Transverse colon (tissue), 4 donors: ENCODE measurements around the gene LRRC4B. TPM values are rescaled to one million over a fixed set of nuclear protein-coding genes. Genes with fewer than 3 reads are reported as not detected.
"Not testable (repeated sequence)": the region's sequence is repeated elsewhere in the genome, so short reads cannot be mapped to it uniquely, and the experiment has no call there.

Experiments used
- DNase-seq: peaks from one replicate; pipeline ENCODE4 v3.0.0-alpha.2; 2019
- H3K27ac ChIP-seq, 4 donors: fragments of 200-600 bp; sonication (generic); 2 replicates each; pipeline ENCODE4 v1.5.1; 2016 to 2018; ENCODE audit warnings: inconsistent platforms in 4 of 4
- H3K27me3 ChIP-seq: fragments of 200-600 bp; sonication (generic); 2 replicates; pipeline ENCODE4 v1.5.1; 2017; ENCODE audit warnings: inconsistent platforms
- H3K36me3 ChIP-seq, 4 donors: fragments of 200-600 bp; sonication (generic); 2 replicates each; pipeline ENCODE4 v1.5.1; 2017 to 2019; ENCODE audit warnings: inconsistent platforms in 4 of 4
- H3K4me1 ChIP-seq, 4 donors: fragments of 200-600 bp; sonication (generic); 2 replicates each; pipeline ENCODE4 v1.5.1; 2017 to 2020; ENCODE audit warnings: inconsistent platforms in 4 of 4
- H3K4me3 ChIP-seq, 4 donors: fragments of 200-600 bp; sonication (generic); 1 replicate in 1 of 4; 2 replicates in 3 of 4; pipeline versions ENCODE4 v1.5.1 to v1.6.1; 2017 to 2019; ENCODE audit warnings: inconsistent platforms in 4 of 4
- H3K9me3 ChIP-seq, 2 donors: fragments of 200-600 bp; sonication (generic); 2 replicates each; pipeline ENCODE4 v1.5.1; 2017 to 2019; ENCODE audit warnings: inconsistent platforms in 2 of 2
- EP300 ChIP-seq: sonication (generic); formaldehyde crosslinking; IDR thresholded peaks from one replicate; pipeline ENCODE4 v1.6.1; 2017; ENCODE audit warnings: antibody characterized with exemption, low read depth
- POLR2A ChIP-seq: fragments of 450-650 bp; IDR thresholded peaks from one replicate; pipeline ENCODE4 v1.6.1; 2016; ENCODE audit warnings: antibody characterized with exemption, mild to moderate bottlenecking, moderate library complexity
- POLR2AphosphoS5 ChIP-seq, 3 donors: sonication (generic); formaldehyde crosslinking; IDR thresholded peaks; one replicate each; pipeline ENCODE4 v1.6.1; 2016; ENCODE audit warnings: antibody characterized with exemption in 3 of 3
- WGBS, 2 donors: methylation state at CpG; one replicate each; pipeline ENCODE4 v1.1.5; 2018; ENCODE audit warnings: low coverage in 1 of 2; 5-methylcytosine and 5-hydroxymethylcytosine counted together
- in situ Hi-C, 4 donors: fragments of 200-750 bp; cut with MboI; loops; one replicate each; pipeline versions ENCODE4 v1.15.0 to v1.15.1; 2017; ENCODE audit warnings: low sequenced_read_pairs in 3 of 4, low pct_ligation_motif_present in 1 of 4, low pct_unique_long_range_greater_than_20kb in 1 of 4
- intact Hi-C: fragments of 100-400 bp; cut with DNase I; formaldehyde crosslinking; loops from one replicate; pipeline ENCODE4 v1.15.1; 2023; ENCODE audit warnings: low total_unique reads
- total RNA-seq, 4 donors: library from RNA; depleted of rRNA; stranded (reverse); fragments of >200 nt; gene quantifications; one replicate each; pipeline ENCODE4 v1.1.0, GENCODE V29; 2016
- TF ChIP-seq, protein P1 (sequence below), 5 experiments: fragments of 200-600 bp in 3 of 5; fragments of 450-650 bp in 2 of 5; sonication (generic) in 3 of 5; IDR thresholded peaks; 1 replicate in 2 of 5; 2 replicates in 3 of 5; pipeline ENCODE4 v1.5.1; 2016 to 2017; ENCODE audit warnings: antibody characterized with exemption in 5 of 5, inconsistent platforms in 3 of 5, mild to moderate bottlenecking in 2 of 5, moderate library complexity in 1 of 5

The LRRC4B gene, protein sequence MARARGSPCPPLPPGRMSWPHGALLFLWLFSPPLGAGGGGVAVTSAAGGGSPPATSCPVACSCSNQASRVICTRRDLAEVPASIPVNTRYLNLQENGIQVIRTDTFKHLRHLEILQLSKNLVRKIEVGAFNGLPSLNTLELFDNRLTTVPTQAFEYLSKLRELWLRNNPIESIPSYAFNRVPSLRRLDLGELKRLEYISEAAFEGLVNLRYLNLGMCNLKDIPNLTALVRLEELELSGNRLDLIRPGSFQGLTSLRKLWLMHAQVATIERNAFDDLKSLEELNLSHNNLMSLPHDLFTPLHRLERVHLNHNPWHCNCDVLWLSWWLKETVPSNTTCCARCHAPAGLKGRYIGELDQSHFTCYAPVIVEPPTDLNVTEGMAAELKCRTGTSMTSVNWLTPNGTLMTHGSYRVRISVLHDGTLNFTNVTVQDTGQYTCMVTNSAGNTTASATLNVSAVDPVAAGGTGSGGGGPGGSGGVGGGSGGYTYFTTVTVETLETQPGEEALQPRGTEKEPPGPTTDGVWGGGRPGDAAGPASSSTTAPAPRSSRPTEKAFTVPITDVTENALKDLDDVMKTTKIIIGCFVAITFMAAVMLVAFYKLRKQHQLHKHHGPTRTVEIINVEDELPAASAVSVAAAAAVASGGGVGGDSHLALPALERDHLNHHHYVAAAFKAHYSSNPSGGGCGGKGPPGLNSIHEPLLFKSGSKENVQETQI
- total RNA-seq, result 1 to 10 TPM in 1 of 4 donors, under 1 TPM in 3; 0.37 to 1.4 (median 0.91) TPM

- H3K4me3 ChIP-seq, result peak within 1 kb of the TSS in 3 of 4 donors; percentile 19 to 34 (median 23)
- TF ChIP-seq EP300, result no peak
- no peaks in the 10 kb centered on the region for H3K36me3 ChIP-seq
- H3K27me3 ChIP-seq, result peaks cover 78% of the 10 kb centered on the region
- in situ Hi-C loops, result no loop called here
- DNase-seq, result no peak
- H3K9me3 ChIP-seq, result no peaks in the 10 kb centered on the region
- peaks cover 0 to 12% (median 0%) of the 10 kb centered on the region in 4 donors for H3K4me1 ChIP-seq
- 0 to 7% methylated on average over 1 to 36 of the region's 65 CpGs for WGBS, 2 donors
- intact Hi-C loops, result no loop called here
- H3K27ac ChIP-seq, result no peak within 1 kb of the TSS
Observed at GRCh38 chr19:50567882-50568727, at the start of gene LRRC4B. LRRC4B (minus strand) TSS chr19:50568435; CDS start chr19:50548838, 19,597 bp downstream.

- DNase-seq, H3K9me3 ChIP-seq, H3K4me3 ChIP-seq, in situ Hi-C loops, H3K27ac ChIP-seq, intact Hi-C loops, H3K27me3 ChIP-seq, H3K4me1 ChIP-seq, H3K36me3 ChIP-seq: not testable (repeated sequence)
- 78% methylated on average over 11 of the region's 11 CpGs; no CpG with 5 or more reads in 1 of the 2 donors for WGBS, 2 donors
Observed at GRCh38 chr19:50612504-50613404, 44.5 kb upstream of the LRRC4B start.

GRCh38 chr19:50607874-50608785 lies 39.9 kb upstream of the LRRC4B start:
- Histone ChIP-seq H3K4me1 (peaks cover 0 to 2% (median 0%) of the 10 kb centered on the region in 4 donors), H3K9me3 (no peaks in the 10 kb centered on the region), H3K27me3 (peaks cover 15% of the 10 kb centered on the region), H3K36me3 (no peaks in the 10 kb centered on the region), H3K27ac (no peak overlapping the region), H3K4me3 (no peak overlapping the region)
- DNase-seq, result peak; percentile 37
- 38% methylated on average over 56 of the region's 56 CpGs; no CpG with 5 or more reads in 1 of the 2 donors for WGBS, 2 donors
- intact Hi-C loops, result no loop called here
- no peak for TF ChIP-seq POLR2AphosphoS5 (IDR thresholded peaks at IDR 0.05)
- TF ChIP-seq, protein P1, sequence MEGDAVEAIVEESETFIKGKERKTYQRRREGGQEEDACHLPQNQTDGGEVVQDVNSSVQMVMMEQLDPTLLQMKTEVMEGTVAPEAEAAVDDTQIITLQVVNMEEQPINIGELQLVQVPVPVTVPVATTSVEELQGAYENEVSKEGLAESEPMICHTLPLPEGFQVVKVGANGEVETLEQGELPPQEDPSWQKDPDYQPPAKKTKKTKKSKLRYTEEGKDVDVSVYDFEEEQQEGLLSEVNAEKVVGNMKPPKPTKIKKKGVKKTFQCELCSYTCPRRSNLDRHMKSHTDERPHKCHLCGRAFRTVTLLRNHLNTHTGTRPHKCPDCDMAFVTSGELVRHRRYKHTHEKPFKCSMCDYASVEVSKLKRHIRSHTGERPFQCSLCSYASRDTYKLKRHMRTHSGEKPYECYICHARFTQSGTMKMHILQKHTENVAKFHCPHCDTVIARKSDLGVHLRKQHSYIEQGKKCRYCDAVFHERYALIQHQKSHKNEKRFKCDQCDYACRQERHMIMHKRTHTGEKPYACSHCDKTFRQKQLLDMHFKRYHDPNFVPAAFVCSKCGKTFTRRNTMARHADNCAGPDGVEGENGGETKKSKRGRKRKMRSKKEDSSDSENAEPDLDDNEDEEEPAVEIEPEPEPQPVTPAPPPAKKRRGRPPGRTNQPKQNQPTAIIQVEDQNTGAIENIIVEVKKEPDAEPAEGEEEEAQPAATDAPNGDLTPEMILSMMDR (IDR thresholded peaks at IDR 0.05), result peak in 1 of 5 experiments; percentile 31
- in situ Hi-C loops, result no loop called here

- Histone ChIP-seq H3K36me3 (no peaks in the 10 kb centered on the region), H3K9me3 (no peaks in the 10 kb centered on the region), H3K27me3 (peaks cover 22% of the 10 kb centered on the region), H3K27ac (no peak overlapping the region), H3K4me1 (peaks cover 0 to 2% (median 0%) of the 10 kb centered on the region in 4 donors), H3K4me3 (no peak overlapping the region)
- no peak for TF ChIP-seq POLR2AphosphoS5 (IDR thresholded peaks at IDR 0.05)
- no peak for TF ChIP-seq POLR2A
- TF ChIP-seq, protein P1 (IDR thresholded peaks at IDR 0.05), result no peak
- no peak for TF ChIP-seq EP300
- DNase-seq, result no peak
- 84% methylated on average over 20 of the region's 20 CpGs; no CpG with 5 or more reads in 1 of the 2 donors for whole genome bisulfite sequencing, 2 donors
- intact Hi-C loops, result no loop called here
- in situ Hi-C loops, result no loop called here
Observed at GRCh38 chr19:50607388-50607787, 39.2 kb upstream of the LRRC4B start.

GRCh38 chr19:50606059-50606836 lies 38.0 kb upstream of the LRRC4B start:
- not testable (repeated sequence) for DNase-seq
- WGBS, 2 donors, result 67% methylated on average over 31 of the region's 58 CpGs; no CpG with 5 or more reads in 1 of the 2 donors

More at GRCh38 chr19:50606059-50606836, 38.0 kb upstream of the LRRC4B start:
- H3K36me3 ChIP-seq, H3K27ac ChIP-seq, H3K9me3 ChIP-seq, H3K4me3 ChIP-seq, intact Hi-C loops, in situ Hi-C loops, H3K4me1 ChIP-seq: not testable (repeated sequence)
- peaks cover 34% of the 10 kb centered on the region for H3K27me3 ChIP-seq
